Measurements from ENCODE around the gene FUT8.

FUT8 gene

DNA sequence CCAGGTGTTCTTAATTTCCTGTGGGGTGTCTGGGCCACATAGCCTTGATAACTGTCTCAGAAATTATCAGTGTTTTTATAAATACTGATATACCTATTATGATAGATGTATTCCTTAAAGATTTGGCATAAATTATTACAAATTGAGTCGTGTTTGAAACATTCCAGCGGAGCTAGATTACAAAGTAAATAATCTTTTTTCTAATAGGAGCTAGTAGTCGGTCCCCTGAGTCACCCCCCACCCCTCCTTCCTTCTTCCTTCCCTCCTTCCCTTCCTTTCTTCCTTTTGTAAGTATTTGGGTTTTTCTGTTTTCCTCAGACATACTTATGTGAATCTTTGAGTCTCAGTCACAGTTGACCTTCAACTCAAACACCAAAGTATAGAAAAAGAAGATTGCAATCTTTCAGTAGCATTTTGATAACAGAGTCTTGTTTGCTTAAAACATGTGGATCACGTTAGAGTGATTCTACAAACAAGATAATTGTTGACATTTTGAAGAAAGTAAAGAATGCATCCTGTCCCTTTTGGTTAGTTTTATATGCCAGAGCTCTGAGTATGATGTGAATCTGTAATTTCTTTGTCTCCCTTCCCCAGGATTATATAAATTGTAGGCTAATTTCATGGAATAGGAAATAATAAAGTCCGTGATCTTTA lies 264.0 kb downstream of the FUT8 start:
- TF ChIP-seq, protein P1, sequence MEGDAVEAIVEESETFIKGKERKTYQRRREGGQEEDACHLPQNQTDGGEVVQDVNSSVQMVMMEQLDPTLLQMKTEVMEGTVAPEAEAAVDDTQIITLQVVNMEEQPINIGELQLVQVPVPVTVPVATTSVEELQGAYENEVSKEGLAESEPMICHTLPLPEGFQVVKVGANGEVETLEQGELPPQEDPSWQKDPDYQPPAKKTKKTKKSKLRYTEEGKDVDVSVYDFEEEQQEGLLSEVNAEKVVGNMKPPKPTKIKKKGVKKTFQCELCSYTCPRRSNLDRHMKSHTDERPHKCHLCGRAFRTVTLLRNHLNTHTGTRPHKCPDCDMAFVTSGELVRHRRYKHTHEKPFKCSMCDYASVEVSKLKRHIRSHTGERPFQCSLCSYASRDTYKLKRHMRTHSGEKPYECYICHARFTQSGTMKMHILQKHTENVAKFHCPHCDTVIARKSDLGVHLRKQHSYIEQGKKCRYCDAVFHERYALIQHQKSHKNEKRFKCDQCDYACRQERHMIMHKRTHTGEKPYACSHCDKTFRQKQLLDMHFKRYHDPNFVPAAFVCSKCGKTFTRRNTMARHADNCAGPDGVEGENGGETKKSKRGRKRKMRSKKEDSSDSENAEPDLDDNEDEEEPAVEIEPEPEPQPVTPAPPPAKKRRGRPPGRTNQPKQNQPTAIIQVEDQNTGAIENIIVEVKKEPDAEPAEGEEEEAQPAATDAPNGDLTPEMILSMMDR (conservative IDR thresholded peaks at IDR 0.05; ENCODE audit: low read length): no peak
- TF ChIP-seq EZH2phosphoT487 (IDR thresholded peaks at IDR 0.05; ENCODE audit: borderline replicate concordance): no peak
- Histone ChIP-seq H3K4me2 (ENCODE audit: low read depth, low read length, poor library complexity, severe bottlenecking) (no peak overlapping the region), H2AFZ (ENCODE audit: low read length) (no peak overlapping the region)

DNA sequence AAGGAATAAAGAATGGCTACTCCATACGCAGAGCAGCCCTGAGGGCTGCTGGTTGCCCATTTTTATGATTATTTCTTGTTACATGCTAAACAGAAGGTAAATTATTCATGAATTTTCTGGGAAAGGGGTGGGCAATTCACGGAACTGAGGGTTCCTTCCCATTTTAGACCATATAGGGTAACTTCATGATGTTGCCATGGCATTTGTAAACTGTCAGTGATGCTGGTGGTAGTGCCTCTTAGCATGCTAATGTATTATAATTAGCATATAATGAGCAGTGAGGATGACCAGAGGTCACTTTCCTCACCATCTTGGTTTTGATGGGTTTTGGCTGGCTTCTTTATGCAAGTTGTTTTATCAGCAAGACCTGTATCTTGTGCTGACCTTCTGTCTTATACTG lies 273.0 kb downstream of the FUT8 start:
- TF ChIP-seq, protein P1 (conservative IDR thresholded peaks at IDR 0.05; ENCODE audit: low read length): no peak
- no peak for TF ChIP-seq EZH2phosphoT487 (IDR thresholded peaks at IDR 0.05; ENCODE audit: borderline replicate concordance)
- Histone ChIP-seq H3K79me2 (ENCODE audit: insufficient read depth, low read length) (no peaks in the 10 kb centered on the region), H3K9me3 (ENCODE audit: insufficient read depth, low read depth, low read length) (no peaks in the 10 kb centered on the region), H3K4me1 (ENCODE audit: insufficient read depth, low read length, poor library complexity, severe bottlenecking) (no peaks in the 10 kb centered on the region), H3K27me3 (ENCODE audit: insufficient read depth, low read length, poor library complexity, severe bottlenecking) (no peaks in the 10 kb centered on the region), H4K20me1 (ENCODE audit: insufficient read depth, low read length, poor library complexity, severe bottlenecking) (no peaks in the 10 kb centered on the region), H3K4me3 (ENCODE audit: low read length, poor library complexity, severe bottlenecking) (no peak overlapping the region), H3K4me2 (ENCODE audit: low read depth, low read length, poor library complexity, severe bottlenecking) (no peak overlapping the region), H3K36me3 (ENCODE audit: insufficient read depth, low read length) (peaks cover 3% of the 10 kb centered on the region), H3F3A (ENCODE audit: low read depth) (no peaks in the 10 kb centered on the region), H3K9me2 (replicated peaks; ENCODE audit: low read depth, low read length) (no peaks in the 10 kb centered on the region), H2AFZ (ENCODE audit: low read length) (no peak overlapping the region), H3K9ac (ENCODE audit: low read depth, low read length, poor library complexity, severe bottlenecking) (no peak overlapping the region)

More for the DNA sequence above, 264.0 kb downstream of the FUT8 start:
- Histone ChIP-seq H3K4me3 (ENCODE audit: low read length, poor library complexity, severe bottlenecking) (no peak overlapping the region), H3K9me3 (ENCODE audit: insufficient read depth, low read depth, low read length) (no peaks in the 10 kb centered on the region), H3F3A (ENCODE audit: low read depth) (no peaks in the 10 kb centered on the region), H3K4me1 (ENCODE audit: insufficient read depth, low read length, poor library complexity, severe bottlenecking) (no peaks in the 10 kb centered on the region), H3K9me2 (replicated peaks; ENCODE audit: low read depth, low read length) (no peaks in the 10 kb centered on the region), H3K79me2 (ENCODE audit: insufficient read depth, low read length) (no peaks in the 10 kb centered on the region), H3K36me3 (ENCODE audit: insufficient read depth, low read length) (no peaks in the 10 kb centered on the region; the same call in 1 of the 2 replicates), H3K27me3 (ENCODE audit: insufficient read depth, low read length, poor library complexity, severe bottlenecking) (no peaks in the 10 kb centered on the region), H3K9ac (ENCODE audit: low read depth, low read length, poor library complexity, severe bottlenecking) (no peak overlapping the region), H4K20me1 (ENCODE audit: insufficient read depth, low read length, poor library complexity, severe bottlenecking) (no peaks in the 10 kb centered on the region)

DNA sequence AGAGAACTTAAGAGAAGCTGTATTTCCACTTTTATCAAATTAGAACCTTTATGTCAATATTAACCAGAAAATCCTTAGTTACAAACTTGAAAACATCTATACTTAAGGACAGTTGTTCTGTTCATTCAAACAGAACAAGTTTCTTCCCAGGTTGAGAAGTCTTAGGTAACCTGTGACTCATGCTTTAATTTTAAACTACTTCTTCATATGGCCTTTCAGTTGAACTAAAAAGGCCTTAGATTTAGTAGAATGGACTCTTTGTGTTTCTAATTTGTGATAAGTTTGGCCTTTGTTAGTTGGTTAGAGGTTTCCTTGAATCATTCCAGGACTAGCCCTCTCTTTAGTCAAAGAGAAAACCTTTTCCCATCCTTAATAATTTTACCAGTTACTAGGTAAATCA lies 274.2 kb downstream of the FUT8 start:
- Histone ChIP-seq H3K79me2 (ENCODE audit: insufficient read depth, low read length) (no peaks in the 10 kb centered on the region), H3K36me3 (ENCODE audit: insufficient read depth, low read length) (peaks cover 3% of the 10 kb centered on the region), H3K27me3 (ENCODE audit: insufficient read depth, low read length, poor library complexity, severe bottlenecking) (no peaks in the 10 kb centered on the region), H3F3A (ENCODE audit: low read depth) (no peaks in the 10 kb centered on the region), H3K4me3 (ENCODE audit: low read length, poor library complexity, severe bottlenecking) (no peak overlapping the region), H3K4me1 (ENCODE audit: insufficient read depth, low read length, poor library complexity, severe bottlenecking) (no peaks in the 10 kb centered on the region), H4K20me1 (ENCODE audit: insufficient read depth, low read length, poor library complexity, severe bottlenecking) (no peaks in the 10 kb centered on the region), H2AFZ (ENCODE audit: low read length) (no peak overlapping the region), H3K4me2 (ENCODE audit: low read depth, low read length, poor library complexity, severe bottlenecking) (no peak overlapping the region), H3K9me2 (replicated peaks; ENCODE audit: low read depth, low read length) (no peaks in the 10 kb centered on the region), H3K9me3 (ENCODE audit: insufficient read depth, low read depth, low read length) (no peaks in the 10 kb centered on the region), H3K9ac (ENCODE audit: low read depth, low read length, poor library complexity, severe bottlenecking) (no peak overlapping the region)
- TF ChIP-seq EZH2phosphoT487 (IDR thresholded peaks at IDR 0.05; ENCODE audit: borderline replicate concordance): no peak
- TF ChIP-seq, protein P1 (conservative IDR thresholded peaks at IDR 0.05; ENCODE audit: low read length): no peak

All from Loucy (cell line).